ENCODE data around the gene PRDX1. TPM values are rescaled to one million over a fixed set of nuclear protein-coding genes. Genes with fewer than 3 reads are reported as not detected.
"Not testable (repeated sequence)": the region's sequence is repeated elsewhere in the genome, so short reads cannot be mapped to it uniquely, and the experiment has no call there.

PRDX1 gene
- total and polyA plus RNA-seq, 12 donors: 343 to 908 (median 452) TPM

- no peak for DNase-seq
- Histone ChIP-seq H3K36me3 (replicated peaks in 1 of 2) (no peaks in the 10 kb centered on the region), H3K4me1 (replicated peaks in 1 of 2) (peaks cover 6 to 7% of the 10 kb centered on the region in 2 donors), H3K4me3 (no peak overlapping the region), H3K27me3 (no peaks in the 10 kb centered on the region), H3K9me3 (replicated peaks in 1 of 3) (no peaks in the 10 kb centered on the region), H3K27ac (no peak overlapping the region)
- intact Hi-C loops (cut with DNase I): no loop called here
- TF ChIP-seq, protein P1, sequence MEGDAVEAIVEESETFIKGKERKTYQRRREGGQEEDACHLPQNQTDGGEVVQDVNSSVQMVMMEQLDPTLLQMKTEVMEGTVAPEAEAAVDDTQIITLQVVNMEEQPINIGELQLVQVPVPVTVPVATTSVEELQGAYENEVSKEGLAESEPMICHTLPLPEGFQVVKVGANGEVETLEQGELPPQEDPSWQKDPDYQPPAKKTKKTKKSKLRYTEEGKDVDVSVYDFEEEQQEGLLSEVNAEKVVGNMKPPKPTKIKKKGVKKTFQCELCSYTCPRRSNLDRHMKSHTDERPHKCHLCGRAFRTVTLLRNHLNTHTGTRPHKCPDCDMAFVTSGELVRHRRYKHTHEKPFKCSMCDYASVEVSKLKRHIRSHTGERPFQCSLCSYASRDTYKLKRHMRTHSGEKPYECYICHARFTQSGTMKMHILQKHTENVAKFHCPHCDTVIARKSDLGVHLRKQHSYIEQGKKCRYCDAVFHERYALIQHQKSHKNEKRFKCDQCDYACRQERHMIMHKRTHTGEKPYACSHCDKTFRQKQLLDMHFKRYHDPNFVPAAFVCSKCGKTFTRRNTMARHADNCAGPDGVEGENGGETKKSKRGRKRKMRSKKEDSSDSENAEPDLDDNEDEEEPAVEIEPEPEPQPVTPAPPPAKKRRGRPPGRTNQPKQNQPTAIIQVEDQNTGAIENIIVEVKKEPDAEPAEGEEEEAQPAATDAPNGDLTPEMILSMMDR (IDR thresholded peaks at IDR 0.05): no peak
- no peak for TF ChIP-seq POLR2A (IDR thresholded peaks at IDR 0.05)
Observed at GRCh38 chr1:45485949-45486348, 35.7 kb downstream of the PRDX1 start.

GRCh38 chr1:45479039-45479748 lies 42.5 kb downstream of the PRDX1 start:
- Histone ChIP-seq H3K4me3 (no peak overlapping the region), H3K36me3 (replicated peaks in 1 of 2) (no peaks in the 10 kb centered on the region), H3K27ac (no peak overlapping the region), H3K4me1 (replicated peaks in 1 of 2) (no peaks in the 10 kb centered on the region), H3K9me3 (replicated peaks in 1 of 3) (no peaks in the 10 kb centered on the region), H3K27me3 (no peaks in the 10 kb centered on the region)
- WGBS, 4 donors: 80 to 90% (median 85%) methylated on average over 5 of the region's 5 CpGs
- DNase-seq: no peak
- no peak for TF ChIP-seq POLR2A (IDR thresholded peaks at IDR 0.05)
- TF ChIP-seq, protein P1 (IDR thresholded peaks at IDR 0.05): no peak
- intact Hi-C loops (cut with DNase I): no loop called here

- no peaks in the 10 kb centered on the region for H3K4me1 ChIP-seq (replicated peaks in 1 of 2)
- no peak for DNase-seq
- H3K4me3 ChIP-seq: no peak overlapping the region
- no peaks in the 10 kb centered on the region for H3K9me3 ChIP-seq (replicated peaks in 1 of 3)
- H3K36me3 ChIP-seq (replicated peaks in 1 of 2): no peaks in the 10 kb centered on the region
- 81 to 86% (median 83%) methylated on average over 4 of the region's 4 CpGs for WGBS, 4 donors
- H3K27me3 ChIP-seq: no peaks in the 10 kb centered on the region
- intact Hi-C loops (cut with DNase I): no loop called here
- H3K27ac ChIP-seq: no peak overlapping the region
- TF ChIP-seq POLR2A (IDR thresholded peaks at IDR 0.05): no peak
- TF ChIP-seq, protein P1 (IDR thresholded peaks at IDR 0.05): no peak
Observed at GRCh38 chr1:45478121-45478814, 43.4 kb downstream of the PRDX1 start.

GRCh38 chr1:45477646-45478045 lies 44.0 kb downstream of the PRDX1 start:
- TF ChIP-seq POLR2A (IDR thresholded peaks at IDR 0.05): no peak
- TF ChIP-seq, protein P1 (IDR thresholded peaks at IDR 0.05): no peak
- Histone ChIP-seq H3K36me3 (replicated peaks in 1 of 2) (no peaks in the 10 kb centered on the region), H3K9me3 (replicated peaks in 1 of 3) (no peaks in the 10 kb centered on the region), H3K4me3 (no peak overlapping the region), H3K27ac (no peak overlapping the region), H3K4me1 (replicated peaks in 1 of 2) (no peaks in the 10 kb centered on the region), H3K27me3 (no peaks in the 10 kb centered on the region)
- 92 to 96% (median 94%) methylated on average over 3 of the region's 3 CpGs for WGBS, 4 donors
- intact Hi-C loops (cut with DNase I): no loop called here
- no peak for DNase-seq

DNA sequence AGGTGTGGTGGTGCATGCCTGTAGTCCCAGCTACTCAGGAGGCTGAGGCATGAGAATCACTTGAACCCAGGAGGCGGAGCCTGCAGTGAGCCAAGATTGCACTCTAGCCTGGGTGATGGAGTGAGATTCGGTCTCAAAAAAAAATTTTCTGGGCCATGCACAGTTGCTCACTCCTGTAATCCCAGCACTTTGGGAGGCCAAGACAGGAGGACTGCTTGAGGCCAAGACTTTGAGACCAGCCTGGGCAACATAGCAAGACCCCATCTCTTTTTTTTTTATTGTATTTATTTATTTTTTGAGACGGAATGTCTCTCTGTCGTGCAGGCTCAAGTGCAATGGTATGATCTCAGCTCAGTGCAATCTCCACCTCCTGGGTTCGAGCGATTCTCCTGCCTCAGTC lies 47.5 kb downstream of the PRDX1 start:
- H3K9me3 ChIP-seq (replicated peaks in 1 of 3); DNase-seq; intact Hi-C loops (cut with DNase I); H3K27ac ChIP-seq; H3K27me3 ChIP-seq; H3K36me3 ChIP-seq (replicated peaks in 1 of 2); H3K4me1 ChIP-seq (replicated peaks in 1 of 2); H3K4me3 ChIP-seq: not testable (repeated sequence)
- WGBS, 4 donors: 94 to 96% (median 96%) methylated on average over 6 of the region's 6 CpGs
